Activated effector memory CD4-positive, alpha-beta T cell treated with Interleukin-2 at 50 U/mL for 16 hours (primary cell): ENCODE measurements around the gene IFNA4.

Experiments
- DNase-seq: peaks from one replicate; pipeline ENCODE4 v3.0.0-alpha.2; 2020

IFNA4 gene

DNA sequence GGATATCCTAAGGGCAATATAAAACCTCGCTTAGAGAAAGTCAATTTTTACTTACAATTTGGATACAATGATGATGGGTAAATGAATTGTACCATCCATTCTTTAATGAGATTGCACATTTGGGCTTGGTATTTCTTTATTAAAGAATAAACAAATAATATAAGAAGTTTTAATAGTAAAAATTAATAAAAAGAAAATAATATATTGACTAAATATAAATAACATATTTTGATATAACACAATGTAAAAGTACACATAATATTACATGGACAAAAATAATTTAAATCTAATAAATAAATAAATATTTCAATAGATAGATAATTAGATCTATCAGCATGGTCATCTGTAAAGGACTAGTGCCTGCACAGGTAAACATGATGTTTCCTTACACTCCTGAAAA lies 21.9 kb downstream of the IFNA4 start:
- DNase-seq, result no peak

DNA sequence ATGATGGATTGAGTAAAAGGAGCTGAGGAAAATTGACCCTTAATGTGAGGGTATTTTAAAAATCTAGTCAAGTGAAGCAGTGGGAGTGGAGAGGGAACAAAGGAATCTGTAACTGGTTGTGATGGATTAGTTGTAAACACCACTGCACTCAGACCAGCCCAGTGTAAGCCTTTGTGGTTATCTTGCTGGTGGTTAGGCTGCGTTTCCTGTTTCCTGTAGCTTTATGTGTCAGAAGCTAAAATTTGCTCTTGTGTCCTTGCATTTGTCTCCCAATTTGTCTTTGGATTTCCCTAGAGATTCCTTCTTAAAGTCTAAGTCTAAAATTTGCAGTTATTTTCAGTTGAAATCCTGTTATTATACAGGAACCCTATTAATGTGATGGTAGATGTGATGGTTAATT lies 27.2 kb downstream of the IFNA4 start:
- DNase-seq, result no peak

DNA sequence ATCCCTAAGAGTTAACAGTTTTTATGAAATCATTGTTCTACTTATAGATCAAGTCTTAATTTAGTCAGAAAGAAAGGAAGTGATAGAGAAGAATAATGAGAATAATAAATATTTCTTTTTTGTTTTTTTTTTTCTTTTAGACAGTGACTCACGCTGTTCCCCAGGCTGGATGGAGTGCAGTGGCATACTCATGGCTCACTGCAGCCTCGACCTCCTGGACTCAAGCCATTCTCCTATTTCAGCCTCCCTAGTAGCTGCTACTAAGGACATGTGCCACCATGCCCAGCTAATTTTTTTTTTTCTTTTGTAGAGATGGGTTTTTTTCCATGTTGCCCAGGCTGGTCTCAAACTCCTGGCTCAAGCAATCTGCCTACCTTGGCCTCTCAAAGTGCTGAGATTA lies 31.9 kb downstream of the IFNA4 start:
- no peak for DNase-seq

DNA sequence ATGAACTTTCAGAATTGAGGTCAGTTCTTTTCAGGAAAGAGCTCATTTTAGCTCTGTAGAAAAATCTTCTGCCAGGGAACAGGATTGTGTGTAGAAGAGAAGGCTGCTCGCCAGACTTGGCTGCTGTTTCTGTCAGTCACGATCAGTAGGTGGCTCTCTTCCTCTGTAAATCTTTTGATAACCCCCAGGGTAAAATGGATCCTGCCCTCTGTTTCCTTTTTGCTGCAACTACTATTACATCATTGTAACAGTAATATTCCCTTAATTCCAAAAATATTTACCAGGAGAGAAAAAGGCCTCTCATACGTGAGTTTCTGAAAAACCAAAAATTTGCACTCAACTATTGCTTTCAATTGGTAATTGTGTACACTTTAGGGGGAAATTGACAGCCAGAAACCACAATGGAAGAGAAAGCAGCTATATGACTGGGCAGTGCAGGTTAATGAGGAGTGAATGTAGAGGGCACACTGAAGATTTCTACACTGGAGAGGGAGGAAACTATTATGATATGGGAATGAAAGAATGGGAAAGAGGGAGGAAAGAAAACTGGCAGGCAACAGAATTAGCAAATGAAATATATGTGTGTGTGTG lies 33.3 kb downstream of the IFNA4 start:
- DNase-seq, result no peak

DNA sequence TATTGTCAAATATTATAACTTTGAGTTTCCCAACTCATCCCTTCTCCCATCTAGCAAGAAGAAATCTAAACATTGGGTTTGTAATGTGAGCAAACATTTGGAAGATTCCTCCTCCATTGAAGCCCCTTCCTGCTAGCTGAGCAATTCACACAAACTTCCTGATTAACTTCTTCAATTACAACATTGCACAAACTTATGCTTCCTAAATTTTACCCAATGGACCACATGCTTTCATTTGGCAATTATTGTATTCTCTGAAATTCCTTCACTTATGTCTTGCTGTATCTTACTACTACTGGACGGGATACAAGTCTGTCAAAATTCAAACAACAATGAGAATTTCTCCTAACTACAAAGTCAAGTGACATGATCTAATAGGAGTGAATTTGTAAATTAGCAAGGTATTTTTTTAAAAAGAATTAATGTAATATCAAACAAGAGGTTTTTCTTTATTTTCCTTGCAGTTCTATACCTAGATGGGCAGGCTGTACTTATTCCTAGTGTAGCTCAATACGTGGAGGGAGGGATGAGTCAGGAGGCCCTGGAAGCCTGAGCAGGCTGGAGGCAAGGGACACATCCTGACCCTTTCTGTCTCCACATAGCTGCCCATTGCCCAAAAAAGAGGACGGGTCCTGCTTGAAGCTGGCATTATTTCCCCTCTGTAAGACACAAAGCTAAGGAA lies 33.9 kb downstream of the IFNA4 start:
- no peak for DNase-seq

DNA sequence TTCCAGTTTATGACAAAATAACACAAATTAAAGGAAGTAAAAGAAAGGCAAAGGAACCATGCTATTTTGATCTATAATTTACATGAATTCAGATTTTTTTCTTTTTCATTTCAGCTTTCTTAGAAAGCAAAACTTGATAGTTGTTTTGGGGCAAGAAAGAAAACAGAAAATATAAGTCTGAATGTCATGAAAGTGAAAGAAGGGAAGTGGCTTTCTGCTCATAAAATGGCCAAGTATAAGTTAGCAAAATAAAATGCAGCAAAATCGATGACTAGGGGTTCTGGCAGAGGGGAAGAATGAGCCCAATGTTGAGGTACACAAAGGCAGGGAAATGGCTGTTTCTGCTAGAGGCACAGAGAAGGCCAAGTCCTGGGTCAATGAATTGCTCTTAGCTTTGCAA lies 42.8 kb downstream of the IFNA4 start:
- DNase-seq, result no peak

DNA sequence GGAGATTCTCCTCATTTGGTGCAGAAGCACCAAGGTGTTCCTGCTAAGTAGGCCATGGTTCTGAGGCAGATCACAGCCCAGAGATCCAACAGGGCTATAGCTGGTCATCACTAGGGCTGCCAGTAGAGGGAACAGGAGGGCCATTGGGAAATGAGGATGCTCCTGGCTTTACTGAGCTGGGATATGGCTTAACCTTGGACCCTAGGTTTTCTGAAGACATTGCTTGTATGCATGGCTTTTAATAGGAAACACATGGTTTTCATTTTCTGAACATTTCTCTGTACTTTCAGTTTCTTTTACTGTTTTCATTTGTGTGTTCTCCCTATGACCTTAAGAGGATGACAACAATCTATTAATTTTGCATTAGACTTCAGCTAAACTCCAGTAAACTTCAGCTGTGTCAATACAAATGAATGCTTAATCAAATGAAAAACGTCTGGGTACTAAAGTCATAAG lies 45.9 kb downstream of the IFNA4 start, which contains the start of gene IFNW1:
IFNW1 (minus strand) TSS at position 406 of the 456 bp plus-strand sequence; CDS start at position 144, 262 bp downstream.
- DNase-seq, result no peak

DNA sequence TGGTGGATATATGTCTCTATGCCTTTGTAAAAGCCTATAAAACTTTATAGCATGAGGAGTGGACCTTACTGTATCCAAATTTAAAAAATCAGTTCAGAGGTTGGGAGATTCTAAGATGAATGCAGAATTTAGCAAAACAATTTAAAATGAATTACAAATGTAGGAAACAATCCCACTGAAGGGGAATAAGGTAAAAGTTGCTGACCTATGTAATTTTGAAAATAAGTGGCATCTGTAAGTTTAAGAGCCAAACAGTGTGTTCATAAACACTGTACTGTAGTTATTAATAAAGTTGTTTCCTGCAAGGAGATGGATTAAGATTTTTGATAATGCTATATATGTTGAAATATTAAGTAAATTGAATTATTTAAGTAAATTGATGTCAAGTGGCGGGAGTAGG lies 50.4 kb downstream of the IFNA4 start:
- no peak for DNase-seq
